A673 (cell line): ENCODE results near the gene SURF6. TPM values are rescaled to one million over a fixed set of nuclear protein-coding genes. Genes with fewer than 3 reads are reported as not detected.
"Not testable (repeated sequence)": the region's sequence is repeated elsewhere in the genome, so short reads cannot be mapped to it uniquely, and the experiment has no call there.

Experiments used
- BruUV-seq: library from RNA; stranded (reverse); fragments of 400-500 nt; replicated peaks from 2 replicates; lab custom pipeline; 2021; lab: Mats Ljungman, UMichigan
- CTCF ChIA-PET: fragments of 300-600 bp; sonication (Branson Sonifier 250); formaldehyde crosslinking; loops from one replicate; lab custom pipeline; 2022; ENCODE audit warnings: antibody characterized with exemption; lab: Charles Lee
- POLR2A ChIA-PET: fragments of 300-600 bp; sonication (Branson Sonifier 250); formaldehyde crosslinking; loops from one replicate; lab custom pipeline; 2022; ENCODE audit warnings: antibody characterized with exemption; ENCODE audit not compliant: low non-redundant PET; lab: Charles Lee
- DNase-seq: peaks from one replicate; pipeline ENCODE4 v3.0.0-alpha.2; 2015; ENCODE audit warnings: low spot score
- H3K27ac ChIP-seq: fragments of 200-600 bp; sonication (generic); 2 replicates; pipeline ENCODE4 v1.5.1; 2016; ENCODE audit warnings: mixed run types, low read depth, mild to moderate bottlenecking, mixed read lengths, antibody characterized with exemption, low read length; ENCODE audit not compliant: poor library complexity, severe bottlenecking
- H3K27me3 ChIP-seq: fragments of 200-600 bp; sonication (generic); replicated peaks from 2 replicates; pipeline ENCODE4 v1.6.1; 2017; ENCODE audit warnings: mixed run types, low read depth, mild to moderate bottlenecking, mixed read lengths, antibody characterized with exemption, low read length; ENCODE audit not compliant: insufficient read depth, poor library complexity
- H3K36me3 ChIP-seq: fragments of 200-600 bp; sonication (generic); 2 replicates; pipeline ENCODE4 v1.6.1; 2016; ENCODE audit warnings: mixed run types, mild to moderate bottlenecking, mixed read lengths, antibody characterized with exemption, low read length; ENCODE audit not compliant: insufficient read depth, poor library complexity, severe bottlenecking
- H3K4me1 ChIP-seq: fragments of 200-600 bp; sonication (generic); 2 replicates; pipeline ENCODE4 v1.6.1; 2017; ENCODE audit warnings: mixed run types, mild to moderate bottlenecking, mixed read lengths, antibody characterized with exemption, low read length; ENCODE audit not compliant: insufficient read depth, poor library complexity, severe bottlenecking
- H3K4me3 ChIP-seq: fragments of 200-600 bp; sonication (generic); 2 replicates; pipeline ENCODE4 v1.5.1; 2016; ENCODE audit warnings: low read depth, mixed run types, mild to moderate bottlenecking, mixed read lengths, low read length; ENCODE audit not compliant: poor library complexity, severe bottlenecking
- H3K9me3 ChIP-seq: fragments of 200-600 bp; sonication (generic); 2 replicates; pipeline ENCODE4 v1.6.1; 2016; ENCODE audit warnings: mixed run types, low read depth, mild to moderate bottlenecking, mixed read lengths, antibody characterized with exemption, low read length; ENCODE audit not compliant: poor library complexity, severe bottlenecking
- CTCF ChIP-seq: fragments of 300-800, 200-600 bp; sonication (generic); conservative IDR thresholded peaks from 2 replicates; pipeline ENCODE4 v1.5.1; 2017; ENCODE audit warnings: low read depth, mild to moderate bottlenecking, antibody characterized with exemption, low read length, moderate library complexity, mixed read lengths
- EZH2 ChIP-seq: fragments of 200-600 bp; sonication (generic); IDR thresholded peaks from 2 replicates; pipeline ENCODE4 v1.6.1; 2017; ENCODE audit warnings: borderline replicate concordance, low read depth, mild to moderate bottlenecking, mixed read lengths, antibody characterized with exemption, low read length; ENCODE audit not compliant: poor library complexity, severe bottlenecking
- intact Hi-C: fragments of 100-400 bp; cut with micrococcal nuclease; formaldehyde crosslinking; loops from one replicate; pipeline ENCODE4 v1.10.0; 2022; ENCODE audit not compliant: unreplicated experiment
- total RNA-seq: library from RNA; stranded (reverse); gene quantifications from 2 replicates; pipeline ENCODE4 v1.2.3, GENCODE V29; 2021

SURF6 gene
- total RNA-seq, 1 experiment from 2014 or later: 36.6 TPM

GRCh38 chr9:133285252-133285775 lies 50.7 kb downstream of the SURF6 start:
- TF ChIP-seq CTCF: no peak
- no peak for TF ChIP-seq EZH2
- Histone ChIP-seq H3K4me3 (no peak overlapping the region), H3K27me3 (peaks cover 5% of the 10 kb centered on the region), H3K9me3 (peaks cover 6% of the 10 kb centered on the region), H3K27ac (no peak overlapping the region), H3K36me3 (no peaks in the 10 kb centered on the region), H3K4me1 (no peaks in the 10 kb centered on the region)
- CTCF ChIA-PET: no interaction called here
- no peak for DNase-seq
- intact Hi-C loops: no loop called here
- BruUV-seq: no TSS peak
- POLR2A ChIA-PET: no interaction called here

- H3K4me3 ChIP-seq: no peak overlapping the region
- no peak for TF ChIP-seq CTCF
- no peak for TF ChIP-seq EZH2
- H3K36me3 ChIP-seq: no peaks in the 10 kb centered on the region
- H3K9me3 ChIP-seq: no peaks in the 10 kb centered on the region
- H3K4me1 ChIP-seq: no peaks in the 10 kb centered on the region
- intact Hi-C loops: no loop called here
- H3K27ac ChIP-seq: no peak overlapping the region
- peaks cover 11% of the 10 kb centered on the region for H3K27me3 ChIP-seq
- POLR2A ChIA-PET: no interaction called here
- DNase-seq: no peak
- CTCF ChIA-PET: no interaction called here
- no TSS peak for BruUV-seq
Observed at GRCh38 chr9:133284362-133284761, 51.6 kb downstream of the SURF6 start.

- DNase-seq, BruUV-seq, H3K9me3 ChIP-seq, H3K4me3 ChIP-seq, intact Hi-C loops, CTCF ChIA-PET, POLR2A ChIA-PET, H3K27ac ChIP-seq, H3K36me3 ChIP-seq, H3K4me1 ChIP-seq: not testable (repeated sequence)
- H3K27me3 ChIP-seq: peaks cover 16% of the 10 kb centered on the region
Observed at GRCh38 chr9:133283255-133284032, 52.5 kb downstream of the SURF6 start.
